ENCODE results near the gene ASH1L.

The ASH1L gene

DNA sequence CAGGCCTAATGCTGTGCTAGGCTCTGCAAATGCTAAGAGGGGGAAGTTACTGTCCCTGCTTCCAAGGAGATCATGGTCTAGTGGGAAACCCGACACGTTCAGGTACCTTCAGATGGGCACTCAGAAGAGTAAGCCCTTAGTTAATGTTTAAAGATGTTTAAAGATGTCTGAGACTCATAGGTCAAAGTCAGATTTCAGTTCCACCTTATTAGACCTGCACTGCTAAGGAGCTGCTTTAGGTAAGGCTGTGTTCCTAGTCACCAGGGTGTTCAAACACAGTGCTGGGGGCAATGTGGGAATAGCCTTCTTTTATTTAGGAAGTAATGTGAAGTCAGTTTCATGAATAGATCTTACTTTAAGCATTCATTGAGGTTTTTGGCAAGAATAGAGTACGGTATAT lies 245.7 kb downstream of the ASH1L start:
- Histone ChIP-seq H3K36me3 (ENCODE audit: control insufficient read depth in 2 of 2, insufficient read depth in 1 of 2, low read length in 2 of 2) (peaks cover 34 to 83% of the 10 kb centered on the region in 2 experiments), H3K9me3 (ENCODE audit: control insufficient read depth, insufficient read depth, low read depth, low read length) (no peaks in the 10 kb centered on the region), H3K4me1 (ENCODE audit: control insufficient read depth, insufficient read depth, low read length) (no peaks in the 10 kb centered on the region), H3K27ac (ENCODE audit: extremely low read depth, low read depth, low read length) (no peak overlapping the region), H3K4me3 (ENCODE audit: low read depth, low read length) (no peak overlapping the region)
- no peak for TF ChIP-seq ZNF670 (tag by site-specific recombination; IDR thresholded peaks at IDR 0.05; ENCODE audit: low read depth)
- TF ChIP-seq ZNF701 (tag by site-specific recombination; IDR thresholded peaks at IDR 0.05): no peak
- no peak for TF ChIP-seq ZNF324 (tag by site-specific recombination; IDR thresholded peaks at IDR 0.05)
- TF ChIP-seq ZFP69B (tag by site-specific recombination; IDR thresholded peaks at IDR 0.05): no peak
- no peak for TF ChIP-seq ZNF621 (tag by site-specific recombination; IDR thresholded peaks at IDR 0.05)
- ChIA-PET CTCF (interaction anchor here (1.0 to 3.7 kb wide), 2 partner anchors 9 to 66 kb away, joined by 3 to 23 read pairs; no protein-coding TSS in a partner anchor), POLR2A (interaction anchor here (0.7 to 1.7 kb wide), 5 partner anchors 44 to 72 kb away, joined by 3 to 4 read pairs (median 4); partner anchors contain the start of genes CLK2 and SCAMP3)

DNA sequence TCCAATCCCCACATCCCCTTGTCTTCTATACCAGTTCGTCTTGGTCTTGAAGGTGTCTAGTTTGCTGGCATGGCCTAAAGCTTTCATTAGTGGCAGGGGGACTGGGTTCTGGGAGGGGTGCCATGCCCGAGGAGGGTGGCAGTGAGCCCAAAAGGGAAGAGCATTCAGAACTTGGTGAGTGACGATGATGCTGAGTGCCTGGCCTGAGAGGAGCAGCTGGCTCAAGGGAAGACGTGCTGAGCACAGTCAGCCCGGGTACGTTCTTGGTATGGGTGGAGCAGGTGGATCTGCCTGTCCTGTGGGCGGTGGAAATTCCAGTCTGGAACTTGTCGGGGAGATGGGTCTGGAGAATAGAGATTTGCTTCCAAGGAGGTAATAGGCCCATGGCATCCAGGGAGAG lies 249.3 kb downstream of the ASH1L start:
- TF ChIP-seq ZNF510 (tag by site-specific recombination; IDR thresholded peaks at IDR 0.05; ENCODE audit: insufficient replicate concordance): no peak
- TF ChIP-seq ZNF16 (tag by site-specific recombination; IDR thresholded peaks at IDR 0.05; ENCODE audit: low read depth): no peak
- TF ChIP-seq, protein P1, sequence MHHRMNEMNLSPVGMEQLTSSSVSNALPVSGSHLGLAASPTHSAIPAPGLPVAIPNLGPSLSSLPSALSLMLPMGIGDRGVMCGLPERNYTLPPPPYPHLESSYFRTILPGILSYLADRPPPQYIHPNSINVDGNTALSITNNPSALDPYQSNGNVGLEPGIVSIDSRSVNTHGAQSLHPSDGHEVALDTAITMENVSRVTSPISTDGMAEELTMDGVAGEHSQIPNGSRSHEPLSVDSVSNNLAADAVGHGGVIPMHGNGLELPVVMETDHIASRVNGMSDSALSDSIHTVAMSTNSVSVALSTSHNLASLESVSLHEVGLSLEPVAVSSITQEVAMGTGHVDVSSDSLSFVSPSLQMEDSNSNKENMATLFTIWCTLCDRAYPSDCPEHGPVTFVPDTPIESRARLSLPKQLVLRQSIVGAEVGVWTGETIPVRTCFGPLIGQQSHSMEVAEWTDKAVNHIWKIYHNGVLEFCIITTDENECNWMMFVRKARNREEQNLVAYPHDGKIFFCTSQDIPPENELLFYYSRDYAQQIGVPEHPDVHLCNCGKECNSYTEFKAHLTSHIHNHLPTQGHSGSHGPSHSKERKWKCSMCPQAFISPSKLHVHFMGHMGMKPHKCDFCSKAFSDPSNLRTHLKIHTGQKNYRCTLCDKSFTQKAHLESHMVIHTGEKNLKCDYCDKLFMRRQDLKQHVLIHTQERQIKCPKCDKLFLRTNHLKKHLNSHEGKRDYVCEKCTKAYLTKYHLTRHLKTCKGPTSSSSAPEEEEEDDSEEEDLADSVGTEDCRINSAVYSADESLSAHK (tag by site-specific recombination; IDR thresholded peaks at IDR 0.05): no peak
- no peak for TF ChIP-seq SETDB1 (IDR thresholded peaks at IDR 0.05; ENCODE audit: insufficient read length, low read length)
- TF ChIP-seq GLIS2 (tag by site-specific recombination; IDR thresholded peaks at IDR 0.05): no peak
- TF ChIP-seq ZNF292 (tag by site-specific recombination; IDR thresholded peaks at IDR 0.05; ENCODE audit: borderline replicate concordance, low read depth): no peak
- no peak for TF ChIP-seq MZF1 (tag by site-specific recombination; IDR thresholded peaks at IDR 0.05; ENCODE audit: borderline replicate concordance)
- TF ChIP-seq ZFP3 (tag by site-specific recombination; IDR thresholded peaks at IDR 0.05; ENCODE audit: low read depth): no peak
- no peak for TF ChIP-seq ZNF133 (tag by site-specific recombination; IDR thresholded peaks at IDR 0.05)
- no peak for TF ChIP-seq ZNF473 (tag by site-specific recombination; IDR thresholded peaks at IDR 0.05)
- TF ChIP-seq ZNF48 (tag by site-specific recombination; IDR thresholded peaks at IDR 0.05): no peak
- no peak for TF ChIP-seq ZNF596 (tag by site-specific recombination; IDR thresholded peaks at IDR 0.05)
- no peak for TF ChIP-seq ZNF433 (tag by site-specific recombination; IDR thresholded peaks at IDR 0.05; ENCODE audit: low read depth)
- TF ChIP-seq, protein P2, sequence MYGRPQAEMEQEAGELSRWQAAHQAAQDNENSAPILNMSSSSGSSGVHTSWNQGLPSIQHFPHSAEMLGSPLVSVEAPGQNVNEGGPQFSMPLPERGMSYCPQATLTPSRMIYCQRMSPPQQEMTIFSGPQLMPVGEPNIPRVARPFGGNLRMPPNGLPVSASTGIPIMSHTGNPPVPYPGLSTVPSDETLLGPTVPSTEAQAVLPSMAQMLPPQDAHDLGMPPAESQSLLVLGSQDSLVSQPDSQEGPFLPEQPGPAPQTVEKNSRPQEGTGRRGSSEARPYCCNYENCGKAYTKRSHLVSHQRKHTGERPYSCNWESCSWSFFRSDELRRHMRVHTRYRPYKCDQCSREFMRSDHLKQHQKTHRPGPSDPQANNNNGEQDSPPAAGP (tag by site-specific recombination; IDR thresholded peaks at IDR 0.05): no peak
- no peak for TF ChIP-seq ZNF184 (tag by site-specific recombination; IDR thresholded peaks at IDR 0.05)
- TF ChIP-seq ZNF791 (tag by site-specific recombination; IDR thresholded peaks at IDR 0.05): no peak
- no peak for TF ChIP-seq GLI4 (tag by site-specific recombination; IDR thresholded peaks at IDR 0.05)
- TF ChIP-seq ZNF777 (tag by site-specific recombination; IDR thresholded peaks at IDR 0.05; ENCODE audit: borderline replicate concordance): no peak
- CTCF ChIA-PET: interaction anchor here (0.7 kb wide), 1 partner anchor 36 kb away, joined by 3 read pairs; no protein-coding TSS in a partner anchor

More for the DNA sequence above, 249.3 kb downstream of the ASH1L start:
- peaks cover 47 to 70% of the 10 kb centered on the region in 2 experiments for H3K36me3 ChIP-seq (ENCODE audit: control insufficient read depth in 2 of 2, insufficient read depth in 1 of 2, low read length in 2 of 2)
- H3K27ac ChIP-seq (ENCODE audit: extremely low read depth, low read depth, low read length): no peak overlapping the region
- no peaks in the 10 kb centered on the region for H3K9me3 ChIP-seq (ENCODE audit: control insufficient read depth, insufficient read depth, low read depth, low read length)
- no peak overlapping the region for H3K4me3 ChIP-seq (ENCODE audit: low read depth, low read length)
- POLR2A ChIA-PET: interaction anchor here (0.9 to 1.2 kb wide), 2 partner anchors 8 to 10 kb away, joined by 3 read pairs; no protein-coding TSS in a partner anchor
- H3K4me1 ChIP-seq (ENCODE audit: control insufficient read depth, insufficient read depth, low read length): peaks cover 5% of the 10 kb centered on the region; the same call in 1 of the 2 replicates
